ENCODE data around the gene SMIM13.

Gene SMIM13

GRCh38 chr6:11120271-11121005, 26.8 kb downstream of the SMIM13 start:
- TF ChIP-seq TEAD4 (IDR thresholded peaks at IDR 0.05) (no peak), NFIC (IDR thresholded peaks at IDR 0.05) (peak; percentile 84), CEBPB (IDR thresholded peaks at IDR 0.05) (no peak), TAF1 (IDR thresholded peaks at IDR 0.05; ENCODE audit: low read depth) (no peak)

GRCh38 chr6:11121851-11122250, 28.2 kb downstream of the SMIM13 start:
- no peak for TF ChIP-seq CREB1 (IDR thresholded peaks at IDR 0.05; ENCODE audit: low read depth)
- no peak for TF ChIP-seq RAD21 (IDR thresholded peaks at IDR 0.05; ENCODE audit: low read depth)
- TF ChIP-seq USF1 (IDR thresholded peaks at IDR 0.05): no peak
- no peak for TF ChIP-seq TEAD4 (IDR thresholded peaks at IDR 0.05)
- no peak for TF ChIP-seq TAF1 (IDR thresholded peaks at IDR 0.05; ENCODE audit: low read depth)
- no peak for TF ChIP-seq YY1 (IDR thresholded peaks at IDR 0.05; ENCODE audit: low read depth)
- no peak for TF ChIP-seq MAX (IDR thresholded peaks at IDR 0.05)
- no peak for TF ChIP-seq FOXM1 (IDR thresholded peaks at IDR 0.05; ENCODE audit: borderline replicate concordance, low read depth)
- TF ChIP-seq NFIC (IDR thresholded peaks at IDR 0.05): no peak
- no peak for TF ChIP-seq EGR1 (IDR thresholded peaks at IDR 0.05)
- TF ChIP-seq ZBTB7A (IDR thresholded peaks at IDR 0.05; ENCODE audit: low read depth): no peak
- no peak for TF ChIP-seq TCF12 (IDR thresholded peaks at IDR 0.05; ENCODE audit: low read depth)
- TF ChIP-seq REST (IDR thresholded peaks at IDR 0.05; ENCODE audit: low read depth): no peak
- TF ChIP-seq EP300 (IDR thresholded peaks at IDR 0.05; ENCODE audit: borderline replicate concordance): no peak
- TF ChIP-seq CEBPB (IDR thresholded peaks at IDR 0.05): no peak

GRCh38 chr6:11122380-11122779, 28.7 kb downstream of the SMIM13 start:
- TF ChIP-seq NFIC (IDR thresholded peaks at IDR 0.05) (no peak), TEAD4 (IDR thresholded peaks at IDR 0.05) (no peak), TAF1 (IDR thresholded peaks at IDR 0.05; ENCODE audit: low read depth) (no peak), REST (IDR thresholded peaks at IDR 0.05; ENCODE audit: low read depth) (no peak), TCF12 (IDR thresholded peaks at IDR 0.05; ENCODE audit: low read depth) (no peak), USF1 (IDR thresholded peaks at IDR 0.05) (no peak), YY1 (IDR thresholded peaks at IDR 0.05; ENCODE audit: low read depth) (no peak), FOXM1 (IDR thresholded peaks at IDR 0.05; ENCODE audit: borderline replicate concordance, low read depth) (no peak), CEBPB (IDR thresholded peaks at IDR 0.05) (no peak), EGR1 (IDR thresholded peaks at IDR 0.05) (no peak), CREB1 (IDR thresholded peaks at IDR 0.05; ENCODE audit: low read depth) (no peak), EP300 (IDR thresholded peaks at IDR 0.05; ENCODE audit: borderline replicate concordance) (no peak), RAD21 (IDR thresholded peaks at IDR 0.05; ENCODE audit: low read depth) (no peak), MAX (IDR thresholded peaks at IDR 0.05) (no peak), ZBTB7A (IDR thresholded peaks at IDR 0.05; ENCODE audit: low read depth) (no peak)

GRCh38 chr6:11123978-11124377, 30.3 kb downstream of the SMIM13 start:
- no peak for TF ChIP-seq TEAD4 (IDR thresholded peaks at IDR 0.05)
- TF ChIP-seq CEBPB (IDR thresholded peaks at IDR 0.05): no peak
- TF ChIP-seq RAD21 (IDR thresholded peaks at IDR 0.05; ENCODE audit: low read depth): no peak
- TF ChIP-seq EGR1 (IDR thresholded peaks at IDR 0.05): no peak
- TF ChIP-seq NFIC (IDR thresholded peaks at IDR 0.05): no peak
- TF ChIP-seq USF1 (IDR thresholded peaks at IDR 0.05): no peak
- TF ChIP-seq FOXM1 (IDR thresholded peaks at IDR 0.05; ENCODE audit: borderline replicate concordance, low read depth): no peak
- TF ChIP-seq MAX (IDR thresholded peaks at IDR 0.05): no peak
- no peak for TF ChIP-seq TAF1 (IDR thresholded peaks at IDR 0.05; ENCODE audit: low read depth)
- no peak for TF ChIP-seq ZBTB7A (IDR thresholded peaks at IDR 0.05; ENCODE audit: low read depth)
- TF ChIP-seq YY1 (IDR thresholded peaks at IDR 0.05; ENCODE audit: low read depth): no peak
- no peak for TF ChIP-seq TCF12 (IDR thresholded peaks at IDR 0.05; ENCODE audit: low read depth)
- TF ChIP-seq REST (IDR thresholded peaks at IDR 0.05; ENCODE audit: low read depth): no peak
- TF ChIP-seq CREB1 (IDR thresholded peaks at IDR 0.05; ENCODE audit: low read depth): no peak
- no peak for TF ChIP-seq EP300 (IDR thresholded peaks at IDR 0.05; ENCODE audit: borderline replicate concordance)

Data from Ishikawa (cell line).